Natural killer cell (primary cell): ENCODE measurements around the gene JSRP1. TPM values are rescaled to one million over a fixed set of nuclear protein-coding genes. Genes with fewer than 3 reads are reported as not detected.

Experiments
- ATAC-seq, 3 donors: fragments of 150-1000 bp in 2 of 3; fragments of 200-7000 bp in 1 of 3; cut with Tn5 transposase; 1 replicate in 1 of 3; 2 replicates in 2 of 3; pipeline ENCODE4 v1.10.0; 2021; ENCODE audit warnings: mild to moderate bottlenecking in 2 of 3, moderate library complexity in 2 of 3
- DNase-seq, 2 donors: peaks; one replicate each; pipeline versions ENCODE4 v3.0.0 to v3.0.0-alpha.2; 2013 to 2021; ENCODE audit warnings: mixed read lengths in 1 of 2
- H3K27ac ChIP-seq: one replicate; pipeline ENCODE4 v1.5.1; 2013; ENCODE audit warnings: mild to moderate bottlenecking, low read length
- H3K27me3 ChIP-seq: one replicate; pipeline ENCODE4 v1.6.1; 2013; ENCODE audit warnings: low read length; ENCODE audit not compliant: control insufficient read depth, insufficient read depth
- H3K36me3 ChIP-seq: one replicate; pipeline ENCODE4 v1.6.1; 2013; ENCODE audit warnings: low read length; ENCODE audit not compliant: control insufficient read depth, insufficient read depth
- H3K4me1 ChIP-seq: one replicate; pipeline ENCODE4 v1.6.1; 2013; ENCODE audit warnings: low read length; ENCODE audit not compliant: control insufficient read depth, insufficient read depth
- H3K4me3 ChIP-seq: one replicate; pipeline ENCODE4 v1.5.1; 2013; ENCODE audit warnings: low read length
- H3K9me3 ChIP-seq: one replicate; pipeline ENCODE4 v1.6.1; 2013; ENCODE audit warnings: low read length; ENCODE audit not compliant: control insufficient read depth, insufficient read depth
- H3K27ac Mint-ChIP-seq, 2 donors: one replicate each; pipeline ENCODE4 v1.8.0; 2022; ENCODE audit warnings: mild to moderate bottlenecking in 2 of 2, mixed read lengths in 2 of 2, moderate library complexity in 1 of 2
- H3K27me3 Mint-ChIP-seq, 2 donors: one replicate each; pipeline ENCODE4 v1.8.0; 2022; ENCODE audit warnings: low read depth in 2 of 2, mixed read lengths in 2 of 2
- H3K36me3 Mint-ChIP-seq: one replicate; pipeline ENCODE4 v1.8.0; 2022; ENCODE audit warnings: mixed read lengths
- H3K4me1 Mint-ChIP-seq, 2 donors: one replicate each; pipeline ENCODE4 v1.8.0; 2022; ENCODE audit warnings: mixed read lengths in 2 of 2
- H3K4me3 Mint-ChIP-seq: one replicate; pipeline ENCODE4 v1.8.0; 2022; ENCODE audit warnings: mild to moderate bottlenecking, moderate library complexity, mixed read lengths
- H3K9me3 Mint-ChIP-seq, 2 donors: one replicate each; pipeline ENCODE4 v1.8.0; 2022; ENCODE audit warnings: mixed read lengths in 2 of 2
- WGBS: methylation state at CpG from one replicate; pipeline ENCODE4 v1.1.7; 2013; ENCODE audit warnings: missing lambda C conversion rate; ENCODE audit not compliant: insufficient coverage; 5-methylcytosine and 5-hydroxymethylcytosine counted together
- intact Hi-C: fragments of 100-400 bp; cut with micrococcal nuclease; formaldehyde crosslinking; loops from one replicate; pipeline ENCODE4 v1.14.2; 2022
- total RNA-seq, 4 donors: library from RNA; stranded (reverse); fragments of 120-200 nt in 1 of 4; gene quantifications; one replicate each; pipeline versions ENCODE4 v1.2.3 to v1.2.4, GENCODE V29; 2013 to 2022
- TF ChIP-seq, protein P1 (sequence below): fragments of 200-600 bp; IDR thresholded peaks from one replicate; pipeline ENCODE4 v1.8.0; 2022; ENCODE audit warnings: antibody characterized with exemption

JSRP1 gene
- total RNA-seq, 3 donors from 2014 or later (not counting 1 experiment from before 2014, with no cell fraction given), result 0.82 to 2.0 TPM; not detected in 1

- Histone ChIP-seq H3K27me3 (no peaks in the 10 kb centered on the region), H3K4me1 (peaks cover 54% of the 10 kb centered on the region), H3K9me3 (no peaks in the 10 kb centered on the region), H3K4me3 (peak overlapping the region; percentile 65), H3K27ac (peak overlapping the region; percentile 67), H3K36me3 (peaks cover 16% of the 10 kb centered on the region)
- TF ChIP-seq, protein P1, sequence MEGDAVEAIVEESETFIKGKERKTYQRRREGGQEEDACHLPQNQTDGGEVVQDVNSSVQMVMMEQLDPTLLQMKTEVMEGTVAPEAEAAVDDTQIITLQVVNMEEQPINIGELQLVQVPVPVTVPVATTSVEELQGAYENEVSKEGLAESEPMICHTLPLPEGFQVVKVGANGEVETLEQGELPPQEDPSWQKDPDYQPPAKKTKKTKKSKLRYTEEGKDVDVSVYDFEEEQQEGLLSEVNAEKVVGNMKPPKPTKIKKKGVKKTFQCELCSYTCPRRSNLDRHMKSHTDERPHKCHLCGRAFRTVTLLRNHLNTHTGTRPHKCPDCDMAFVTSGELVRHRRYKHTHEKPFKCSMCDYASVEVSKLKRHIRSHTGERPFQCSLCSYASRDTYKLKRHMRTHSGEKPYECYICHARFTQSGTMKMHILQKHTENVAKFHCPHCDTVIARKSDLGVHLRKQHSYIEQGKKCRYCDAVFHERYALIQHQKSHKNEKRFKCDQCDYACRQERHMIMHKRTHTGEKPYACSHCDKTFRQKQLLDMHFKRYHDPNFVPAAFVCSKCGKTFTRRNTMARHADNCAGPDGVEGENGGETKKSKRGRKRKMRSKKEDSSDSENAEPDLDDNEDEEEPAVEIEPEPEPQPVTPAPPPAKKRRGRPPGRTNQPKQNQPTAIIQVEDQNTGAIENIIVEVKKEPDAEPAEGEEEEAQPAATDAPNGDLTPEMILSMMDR, result no peak
- DNase-seq, result no peak
- Mint-ChIP-seq H3K27me3 (no peaks in the 10 kb centered on the region), H3K36me3 (no peaks in the 10 kb centered on the region), H3K9me3 (no peaks in the 10 kb centered on the region), H3K27ac (peak overlapping the region; percentile 87 to 97), H3K4me3 (peak overlapping the region; percentile 78), H3K4me1 (peaks cover 14 to 38% of the 10 kb centered on the region in 2 donors)
- intact Hi-C loops, result loop anchor here (1.0 kb wide), 1 partner anchor 33 kb away; the partner anchor contains the start of genes PLEKHJ1 and SF3A2
- WGBS, result under 1% methylated on average over 18 of the region's 19 CpGs
- no peak for ATAC-seq
Measured at GRCh38 chr19:2268861-2269243, 12.6 kb upstream of the JSRP1 start.

- Mint-ChIP-seq H3K9me3 (no peaks in the 10 kb centered on the region), H3K36me3 (no peaks in the 10 kb centered on the region), H3K27me3 (no peaks in the 10 kb centered on the region), H3K4me1 (peaks cover 10 to 34% of the 10 kb centered on the region in 2 donors), H3K27ac (peak overlapping the region in 1 of 2 donors; percentile 87), H3K4me3 (peak overlapping the region; percentile 78)
- Histone ChIP-seq H3K27me3 (no peaks in the 10 kb centered on the region), H3K36me3 (peaks cover 16% of the 10 kb centered on the region), H3K4me3 (no peak overlapping the region), H3K4me1 (peaks cover 54% of the 10 kb centered on the region), H3K27ac (no peak overlapping the region), H3K9me3 (no peaks in the 10 kb centered on the region)
- no peak for DNase-seq
- 94% methylated on average over 3 of the region's 4 CpGs for WGBS
- TF ChIP-seq, protein P1, result no peak
- no peak for ATAC-seq
- intact Hi-C loops, result no loop called here
Measured at GRCh38 chr19:2268480-2268830, 12.2 kb upstream of the JSRP1 start.

- Histone ChIP-seq H3K9me3 (no peaks in the 10 kb centered on the region), H3K27ac (no peak overlapping the region), H3K4me3 (no peak overlapping the region), H3K36me3 (peaks cover under 1% of the 10 kb centered on the region), H3K27me3 (no peaks in the 10 kb centered on the region), H3K4me1 (peaks cover 44% of the 10 kb centered on the region)
- Mint-ChIP-seq H3K4me1 (peaks cover 2 to 19% of the 10 kb centered on the region in 2 donors), H3K27me3 (no peaks in the 10 kb centered on the region), H3K9me3 (no peaks in the 10 kb centered on the region), H3K4me3 (no peak overlapping the region), H3K27ac (no peak overlapping the region), H3K36me3 (no peaks in the 10 kb centered on the region)
- peak in 1 of 2 donors; percentile 50 for DNase-seq
- 47% methylated on average over 18 of the region's 18 CpGs for WGBS
- intact Hi-C loops, result no loop called here
- TF ChIP-seq, protein P1, result no peak
- no peak for ATAC-seq
Measured at GRCh38 chr19:2266183-2266993, 10.2 kb upstream of the JSRP1 start.
